ENCODE results near the gene TMEM255B.
"Not testable (repeated sequence)": the region's sequence is repeated elsewhere in the genome, so short reads cannot be mapped to it uniquely, and the experiment has no call there.

Gene TMEM255B

GRCh38 chr13:113820813-113821651 is 62.0 kb downstream of the TMEM255B start:
- no peak for DNase-seq

GRCh38 chr13:113821847-113822246 is 62.8 kb downstream of the TMEM255B start:
- DNase-seq: no peak

- no peak for DNase-seq
Observed at GRCh38 chr13:113822266-113822665, 63.2 kb downstream of the TMEM255B start.

GRCh38 chr13:113822956-113823744 is 64.1 kb downstream of the TMEM255B start:
- DNase-seq: no peak

- DNase-seq: no peak
Observed at GRCh38 chr13:113823771-113824170, 64.7 kb downstream of the TMEM255B start.

- DNase-seq: no peak
Observed at GRCh38 chr13:113825841-113826240, 66.8 kb downstream of the TMEM255B start.

- not testable (repeated sequence) for DNase-seq
Observed at GRCh38 chr13:113826446-113826845, 67.4 kb downstream of the TMEM255B start.

GRCh38 chr13:113827021-113827420 is 68.0 kb downstream of the TMEM255B start:
- DNase-seq: no peak

- DNase-seq: no peak
Observed at GRCh38 chr13:113828282-113828825, 69.3 kb downstream of the TMEM255B start.

GRCh38 chr13:113830426-113830950 is 71.5 kb downstream of the TMEM255B start:
- not testable (repeated sequence) for DNase-seq

- DNase-seq: no peak
Observed at GRCh38 chr13:113831061-113831460, 72.0 kb downstream of the TMEM255B start.

GRCh38 chr13:113832205-113832604 is 73.2 kb downstream of the TMEM255B start:
- no peak for DNase-seq

- DNase-seq: no peak
Observed at GRCh38 chr13:113832631-113833030, 73.6 kb downstream of the TMEM255B start.

GRCh38 chr13:113833111-113833830 is 74.2 kb downstream of the TMEM255B start:
- DNase-seq: no peak

GRCh38 chr13:113834006-113834405 is 75.0 kb downstream of the TMEM255B start:
- DNase-seq: not testable (repeated sequence)

GRCh38 chr13:113834496-113835200 is 75.6 kb downstream of the TMEM255B start:
- DNase-seq: no peak

GRCh38 chr13:113835461-113836270 is 76.6 kb downstream of the TMEM255B start:
- no peak for DNase-seq

GRCh38 chr13:113836768-113837559 is 77.9 kb downstream of the TMEM255B start:
- no peak for DNase-seq

- no peak for DNase-seq
Observed at GRCh38 chr13:113837560-113838355, 78.7 kb downstream of the TMEM255B start.
